Midbrain (tissue), 1 donor: ENCODE measurements around the gene F11.
"Not testable (repeated sequence)": the region's sequence is repeated elsewhere in the genome, so short reads cannot be mapped to it uniquely, and the experiment has no call there.

Source experiments
- DNase-seq: peaks from one replicate; lab custom pipeline; 2025; lab: John Stamatoyannopoulos, UW

Gene F11

GRCh38 chr4:186298031-186298647 lies 32.1 kb downstream of the F11 start:
- DNase-seq = no peak

GRCh38 chr4:186299291-186299690 lies 33.3 kb downstream of the F11 start:
- no peak for DNase-seq

GRCh38 chr4:186300659-186301390 lies 34.8 kb downstream of the F11 start:
- DNase-seq = no peak

GRCh38 chr4:186304216-186304615 lies 38.2 kb downstream of the F11 start:
- DNase-seq = no peak

- DNase-seq = no peak
Observed at GRCh38 chr4:186304866-186305505, 39.0 kb downstream of the F11 start.

- DNase-seq = no peak
Observed at GRCh38 chr4:186307497-186307896, 41.5 kb downstream of the F11 start.

GRCh38 chr4:186307916-186308315 lies 41.9 kb downstream of the F11 start:
- no peak for DNase-seq

- DNase-seq = no peak
Observed at GRCh38 chr4:186318481-186318880, 52.5 kb downstream of the F11 start.

- DNase-seq = not testable (repeated sequence)
Observed at GRCh38 chr4:186324660-186325059, 58.7 kb downstream of the F11 start.

- no peak for DNase-seq
Observed at GRCh38 chr4:186326391-186326790, 60.4 kb downstream of the F11 start.

- no peak for DNase-seq
Observed at GRCh38 chr4:186329372-186329771, 63.4 kb downstream of the F11 start.

GRCh38 chr4:186330368-186330767 lies 64.4 kb downstream of the F11 start:
- DNase-seq = no peak

- DNase-seq = no peak
Observed at GRCh38 chr4:186335793-186336192, 69.8 kb downstream of the F11 start.
